Measurements from ENCODE around the gene PPP1R3E.
"Not testable (repeated sequence)": the region's sequence is repeated elsewhere in the genome, so short reads cannot be mapped to it uniquely, and the experiment has no call there.

PPP1R3E gene

GRCh38 chr14:23297096-23297495 lies 5.6 kb downstream of the PPP1R3E start:
- no peak for DNase-seq

GRCh38 chr14:23296012-23296777 lies 6.5 kb downstream of the PPP1R3E start:
- DNase-seq: no peak

- peak; percentile 35 for DNase-seq
Measured at GRCh38 chr14:23294734-23295561, 7.7 kb downstream of the PPP1R3E start.

- no peak for DNase-seq
Measured at GRCh38 chr14:23286902-23287479, 15.7 kb downstream of the PPP1R3E start.

GRCh38 chr14:23286020-23286901 lies 16.4 kb downstream of the PPP1R3E start, which contains the start of gene HOMEZ:
Gene HOMEZ (minus strand): TSS chr14:23286132. CDS start chr14:23285952, 180 bp downstream.
- peak; percentile 99 for DNase-seq

GRCh38 chr14:23285530-23286019 lies 17.1 kb downstream of the PPP1R3E start:
- DNase-seq: peak; percentile 22

GRCh38 chr14:23284654-23285529 lies 17.8 kb downstream of the PPP1R3E start:
- DNase-seq: no peak

- DNase-seq: no peak
Measured at GRCh38 chr14:23281247-23281646, 21.4 kb downstream of the PPP1R3E start.

GRCh38 chr14:23277928-23278327 lies 24.7 kb downstream of the PPP1R3E start:
- not testable (repeated sequence) for DNase-seq

- DNase-seq: no peak
Measured at GRCh38 chr14:23277189-23277588, 25.5 kb downstream of the PPP1R3E start.

GRCh38 chr14:23275412-23275811 lies 27.2 kb downstream of the PPP1R3E start:
- DNase-seq: no peak

- no peak for DNase-seq
Measured at GRCh38 chr14:23269193-23269592, 33.5 kb downstream of the PPP1R3E start.

- not testable (repeated sequence) for DNase-seq
Measured at GRCh38 chr14:23260849-23261248, 41.8 kb downstream of the PPP1R3E start.

GRCh38 chr14:23259426-23259825 lies 43.2 kb downstream of the PPP1R3E start:
- DNase-seq: no peak

GRCh38 chr14:23258256-23258655 lies 44.4 kb downstream of the PPP1R3E start:
- DNase-seq: no peak

GRCh38 chr14:23252420-23253333 lies 50.0 kb downstream of the PPP1R3E start:
- no peak for DNase-seq

GRCh38 chr14:23252006-23252405 lies 50.7 kb downstream of the PPP1R3E start:
- DNase-seq: no peak

GRCh38 chr14:23249824-23250223 lies 52.8 kb downstream of the PPP1R3E start:
- DNase-seq: no peak

GRCh38 chr14:23248601-23249000 lies 54.1 kb downstream of the PPP1R3E start:
- no peak for DNase-seq
